ENCODE results near the gene RORB.

GRCh38 chr9:74642376-74642775, 145.2 kb downstream of the RORB start:
- TF ChIP-seq CTCF (IDR thresholded peaks at IDR 0.05) (no peak), POLR2A (IDR thresholded peaks at IDR 0.05) (no peak)
